BLaER1 treated with 17β-estradiol and CSF1 and Interleukin-3, amounts not matched to agents 10 nM and 100 nM (cell line): ENCODE results near the gene ELMO2.

ENCODE experiments used
- H3K27ac ChIP-seq, 11 experiments: shearing (Covaris generic); formaldehyde crosslinking; 2 replicates each; pipeline ENCODE4 v1.8.1; 2022
- H3K27me3 ChIP-seq, 11 experiments: shearing (Covaris generic); formaldehyde crosslinking; 2 replicates each; pipeline ENCODE4 v1.8.1; 2022
- H3K36me3 ChIP-seq, 11 experiments: shearing (Covaris generic); formaldehyde crosslinking; 2 replicates each; pipeline ENCODE4 v1.8.1; 2022
- H3K4me1 ChIP-seq, 10 experiments: shearing (Covaris generic); formaldehyde crosslinking; 2 replicates each; pipeline ENCODE4 v1.8.1; 2022
- H3K4me2 ChIP-seq, 11 experiments: shearing (Covaris generic); formaldehyde crosslinking; 2 replicates each; pipeline ENCODE4 v1.8.1; 2022
- H3K4me3 ChIP-seq, 10 experiments: shearing (Covaris generic); formaldehyde crosslinking; 2 replicates each; pipeline ENCODE4 v1.8.1; 2022
- H3K9ac ChIP-seq, 11 experiments: shearing (Covaris generic); formaldehyde crosslinking; 2 replicates each; pipeline ENCODE4 v1.8.1; 2022
- H3K9me3 ChIP-seq, 11 experiments: shearing (Covaris generic); formaldehyde crosslinking; replicated peaks in 1 of 11; 2 replicates each; pipeline ENCODE4 v1.8.1; 2022
- H4K20me1 ChIP-seq, 11 experiments: shearing (Covaris generic); formaldehyde crosslinking; 2 replicates each; pipeline ENCODE4 v1.8.1; 2022
- Cebpa-rat ChIP-seq, 11 experiments: shearing (Covaris generic); IDR thresholded peaks; 2 replicates each; pipeline ENCODE4 v1.8.1; 2022

Gene ELMO2

GRCh38 chr20:46427384-46427783, 21.0 kb upstream of the ELMO2 start:
- Histone ChIP-seq H3K4me3 (no peak overlapping the region), H3K27ac (no peak overlapping the region), H3K9ac (no peak overlapping the region), H3K36me3 (no peaks in the 10 kb centered on the region), H3K9me3 (no peaks in the 10 kb centered on the region), H3K4me2 (no peak overlapping the region), H3K27me3 (no peaks in the 10 kb centered on the region), H3K4me1 (peaks cover 0 to 11% (median 6%) of the 10 kb centered on the region in 10 experiments; a peak in 10 of 20 replicates), H4K20me1 (no peaks in the 10 kb centered on the region)
- no peak for TF ChIP-seq Cebpa-rat (IDR thresholded peaks at IDR 0.05)

- H3K27ac ChIP-seq = no peak overlapping the region
- peaks cover 0 to 11% (median 6%) of the 10 kb centered on the region in 10 experiments; a peak in 10 of 20 replicates for H3K4me1 ChIP-seq
- H3K4me3 ChIP-seq = no peak overlapping the region
- no peak for TF ChIP-seq Cebpa-rat (IDR thresholded peaks at IDR 0.05)
- peak overlapping the region in 5 of 11 experiments; percentile 24 to 47 (median 38); a peak in 9 of 22 replicates for H3K4me2 ChIP-seq
- no peaks in the 10 kb centered on the region for H3K27me3 ChIP-seq
- H4K20me1 ChIP-seq = no peaks in the 10 kb centered on the region
- H3K9me3 ChIP-seq = no peaks in the 10 kb centered on the region
- no peaks in the 10 kb centered on the region for H3K36me3 ChIP-seq
- no peak overlapping the region for H3K9ac ChIP-seq
These were observed 17.6 kb upstream of the ELMO2 start for GRCh38 chr20:46423882-46424482.

- no peak for TF ChIP-seq Cebpa-rat (IDR thresholded peaks at IDR 0.05)
- Histone ChIP-seq H3K4me2 (peak overlapping the region in 2 of 11 experiments; percentile 37 to 42; a peak in 5 of 22 replicates), H3K36me3 (no peaks in the 10 kb centered on the region), H3K27ac (no peak overlapping the region), H3K4me3 (no peak overlapping the region), H3K4me1 (peaks cover 0 to 11% (median 6%) of the 10 kb centered on the region in 10 experiments; a peak in 10 of 20 replicates), H4K20me1 (no peaks in the 10 kb centered on the region), H3K9me3 (no peaks in the 10 kb centered on the region), H3K27me3 (no peaks in the 10 kb centered on the region), H3K9ac (no peak overlapping the region)
These were observed 16.9 kb upstream of the ELMO2 start for GRCh38 chr20:46423342-46423741.

GRCh38 chr20:46420878-46421277, 14.5 kb upstream of the ELMO2 start:
- TF ChIP-seq Cebpa-rat (IDR thresholded peaks at IDR 0.05) = no peak
- Histone ChIP-seq H3K9me3 (peaks cover 0 to 5% (median 0%) of the 10 kb centered on the region in 11 experiments; a peak in 2 of 22 replicates), H3K27me3 (no peaks in the 10 kb centered on the region), H3K4me2 (no peak overlapping the region), H3K4me1 (peaks cover 0 to 11% (median 6%) of the 10 kb centered on the region in 10 experiments; a peak in 10 of 20 replicates), H3K4me3 (no peak overlapping the region), H3K27ac (no peak overlapping the region), H3K36me3 (no peaks in the 10 kb centered on the region), H4K20me1 (no peaks in the 10 kb centered on the region), H3K9ac (no peak overlapping the region)

GRCh38 chr20:46419882-46420281, 13.5 kb upstream of the ELMO2 start:
- no peak overlapping the region for H3K27ac ChIP-seq

GRCh38 chr20:46416839-46417238, 10.4 kb upstream of the ELMO2 start:
- Histone ChIP-seq H3K4me2 (no peak overlapping the region), H3K9me3 (peaks cover 0 to 5% (median 0%) of the 10 kb centered on the region in 11 experiments; a peak in 2 of 22 replicates), H3K36me3 (no peaks in the 10 kb centered on the region), H4K20me1 (no peaks in the 10 kb centered on the region), H3K4me3 (no peak overlapping the region), H3K4me1 (no peaks in the 10 kb centered on the region), H3K9ac (no peak overlapping the region), H3K27ac (no peak overlapping the region), H3K27me3 (no peaks in the 10 kb centered on the region)
- no peak for TF ChIP-seq Cebpa-rat (IDR thresholded peaks at IDR 0.05)

More at GRCh38 chr20:46419882-46420281, 13.5 kb upstream of the ELMO2 start:
- Histone ChIP-seq H3K4me3 (no peak overlapping the region), H3K4me1 (peaks cover 0 to 11% (median 6%) of the 10 kb centered on the region in 10 experiments; a peak in 10 of 20 replicates), H3K4me2 (no peak overlapping the region), H3K36me3 (no peaks in the 10 kb centered on the region), H4K20me1 (no peaks in the 10 kb centered on the region), H3K9ac (no peak overlapping the region), H3K27me3 (no peaks in the 10 kb centered on the region), H3K9me3 (peaks cover 0 to 5% (median 0%) of the 10 kb centered on the region in 11 experiments; a peak in 2 of 22 replicates)
- TF ChIP-seq Cebpa-rat (IDR thresholded peaks at IDR 0.05) = no peak

GRCh38 chr20:46416421-46416820, 10.0 kb upstream of the ELMO2 start:
- peaks cover 0 to 5% (median 0%) of the 10 kb centered on the region in 11 experiments; a peak in 2 of 22 replicates for H3K9me3 ChIP-seq
- no peak for TF ChIP-seq Cebpa-rat (IDR thresholded peaks at IDR 0.05)
- no peaks in the 10 kb centered on the region for H3K36me3 ChIP-seq
- H3K27ac ChIP-seq = no peak overlapping the region
- no peaks in the 10 kb centered on the region for H3K27me3 ChIP-seq
- H4K20me1 ChIP-seq = no peaks in the 10 kb centered on the region
- H3K9ac ChIP-seq = no peak overlapping the region
- H3K4me3 ChIP-seq = no peak overlapping the region
- H3K4me2 ChIP-seq = no peak overlapping the region
- peaks cover 0 to under 1% (median 0%) of the 10 kb centered on the region in 10 experiments; a peak in 2 of 20 replicates for H3K4me1 ChIP-seq

GRCh38 chr20:46415773-46416172, 9.4 kb upstream of the ELMO2 start:
- H3K9ac ChIP-seq = no peak overlapping the region
- no peaks in the 10 kb centered on the region for H3K36me3 ChIP-seq
- H3K4me1 ChIP-seq = peaks cover 0 to 4% (median 3%) of the 10 kb centered on the region in 10 experiments; a peak in 10 of 20 replicates
- peaks cover 0 to 5% (median 0%) of the 10 kb centered on the region in 11 experiments; a peak in 2 of 22 replicates for H3K9me3 ChIP-seq
- no peak overlapping the region for H3K4me2 ChIP-seq
- TF ChIP-seq Cebpa-rat (IDR thresholded peaks at IDR 0.05) = no peak
- H3K4me3 ChIP-seq = no peak overlapping the region
- H4K20me1 ChIP-seq = no peaks in the 10 kb centered on the region
- H3K27ac ChIP-seq = no peak overlapping the region
- no peaks in the 10 kb centered on the region for H3K27me3 ChIP-seq

- H3K9me3 ChIP-seq = peaks cover 0 to 5% (median 0%) of the 10 kb centered on the region in 11 experiments; a peak in 2 of 22 replicates
- no peak overlapping the region for H3K4me2 ChIP-seq
- TF ChIP-seq Cebpa-rat (IDR thresholded peaks at IDR 0.05) = no peak
- H3K27me3 ChIP-seq = no peaks in the 10 kb centered on the region
- no peak overlapping the region for H3K27ac ChIP-seq
- no peaks in the 10 kb centered on the region for H3K36me3 ChIP-seq
- H4K20me1 ChIP-seq = no peaks in the 10 kb centered on the region
- no peak overlapping the region for H3K9ac ChIP-seq
- H3K4me1 ChIP-seq = peaks cover 0 to 16% (median 7%) of the 10 kb centered on the region in 10 experiments; a peak in 13 of 20 replicates
- H3K4me3 ChIP-seq = no peak overlapping the region
These were observed 8.2 kb upstream of the ELMO2 start for GRCh38 chr20:46414608-46415007.

GRCh38 chr20:46411637-46412036, 5.2 kb upstream of the ELMO2 start:
- H3K36me3 ChIP-seq = no peaks in the 10 kb centered on the region
- no peak overlapping the region for H3K27ac ChIP-seq
- H3K4me2 ChIP-seq = no peak overlapping the region
- no peak overlapping the region for H3K9ac ChIP-seq
- H3K4me1 ChIP-seq = peaks cover 11 to 42% (median 20%) of the 10 kb centered on the region in 10 experiments
- H3K27me3 ChIP-seq = no peaks in the 10 kb centered on the region
- H3K4me3 ChIP-seq = no peak overlapping the region
- no peaks in the 10 kb centered on the region for H3K9me3 ChIP-seq
- no peak for TF ChIP-seq Cebpa-rat (IDR thresholded peaks at IDR 0.05)
- no peaks in the 10 kb centered on the region for H4K20me1 ChIP-seq
